Cardiac septum (tissue), 1 donor: Measurements from ENCODE around the gene NCOA7. TPM values are rescaled to one million over a fixed set of nuclear protein-coding genes. Genes with fewer than 3 reads are reported as not detected.
"Not testable (repeated sequence)": the region's sequence is repeated elsewhere in the genome, so short reads cannot be mapped to it uniquely, and the experiment has no call there.

Source experiments
- DNase-seq: peaks from one replicate; pipeline ENCODE4 v3.0.0-alpha.2; 2020; ENCODE audit warnings: low spot score
- intact Hi-C: fragments of 100-400 bp; cut with DNase I; formaldehyde crosslinking; loops from one replicate; pipeline ENCODE4 v1.14.0; 2022
- total RNA-seq: library from RNA; stranded (reverse); fragmentation: NEBNext Ultra II Directional; extraction: Animal tissue kit (Norgen Biotek cat#: 25700); gene quantifications from one replicate; pipeline ENCODE4 v1.2.1, GENCODE V29; 2021
- donor health status: DM: no; HTN: no; CAD: no.

Gene NCOA7
- total RNA-seq, 1 donor from 2014 or later, result 10.3 TPM

DNA sequence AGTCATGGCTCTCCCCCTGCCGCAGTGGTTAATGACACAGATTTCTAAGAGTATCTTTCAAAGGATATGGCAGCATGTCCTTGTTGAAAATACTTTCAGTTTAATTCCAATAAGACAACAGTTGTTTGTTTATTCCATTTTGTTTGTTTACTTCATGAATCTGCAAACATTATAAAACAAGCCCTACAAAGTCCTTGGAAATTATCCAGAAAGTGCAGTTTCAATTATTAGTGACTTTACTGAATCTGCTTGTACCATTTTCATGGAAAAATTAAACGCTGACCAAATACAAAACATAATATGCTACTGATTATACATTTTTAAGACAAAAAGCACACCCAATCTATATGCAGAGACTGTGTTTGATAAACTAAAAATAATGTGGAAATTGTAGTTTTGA is 38.0 kb upstream of the NCOA7 start:
- intact Hi-C loops, result no loop called here
- no peak for DNase-seq

- intact Hi-C loops, result no loop called here
Observed at GRCh38 chr6:125753218-125753936, 37.4 kb upstream of the NCOA7 start.

DNA sequence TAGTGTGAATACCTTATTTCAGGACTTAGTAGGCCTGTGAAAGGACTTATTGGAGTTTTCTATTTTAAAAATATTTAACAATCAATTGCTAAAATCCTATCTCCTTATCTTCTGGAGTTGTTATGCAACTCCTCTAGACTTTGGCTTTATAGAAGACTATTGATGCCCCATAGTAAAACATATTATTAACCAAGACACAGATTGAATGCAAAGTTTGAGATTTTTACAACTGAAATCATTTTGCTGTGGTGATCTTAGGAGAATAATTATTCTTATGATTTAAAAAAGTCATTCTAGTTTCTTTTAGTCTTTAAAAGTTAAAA is 36.9 kb upstream of the NCOA7 start:
- DNase-seq, result no peak

More at GRCh38 chr6:125753218-125753936, 37.4 kb upstream of the NCOA7 start:
- DNase-seq, result no peak

DNA sequence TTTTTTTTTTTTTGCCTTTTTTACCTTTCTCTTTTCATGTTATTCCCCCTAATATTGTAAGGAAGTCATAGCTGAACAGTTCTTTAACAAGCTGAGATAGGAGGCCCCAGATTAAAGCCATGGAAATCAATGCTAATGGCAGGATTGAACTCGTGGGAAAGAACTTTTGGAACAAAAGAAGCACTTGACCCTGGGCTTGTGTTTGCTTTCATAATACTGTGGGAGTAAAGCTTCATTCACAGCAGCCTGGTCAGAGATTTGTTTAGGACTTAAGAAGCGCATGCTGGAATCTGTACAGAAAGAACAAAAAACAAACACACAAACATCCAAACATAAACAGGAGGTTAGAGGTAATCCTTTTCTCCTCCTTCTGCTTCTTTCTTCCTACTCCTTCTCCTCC is 36.2 kb upstream of the NCOA7 start:
- intact Hi-C loops, result no loop called here
- DNase-seq, result no peak

More for the DNA sequence above, 36.9 kb upstream of the NCOA7 start:
- intact Hi-C loops, result no loop called here

- no peak for DNase-seq
- intact Hi-C loops, result no loop called here
Observed at GRCh38 chr6:125759184-125759902, 31.4 kb upstream of the NCOA7 start.

GRCh38 chr6:125759959-125760457 is 30.8 kb upstream of the NCOA7 start:
- intact Hi-C loops, result loop anchor here (5.0 kb wide), 2 partner anchors 173 to 603 kb away; no protein-coding TSS in a partner anchor
- no peak for DNase-seq

DNA sequence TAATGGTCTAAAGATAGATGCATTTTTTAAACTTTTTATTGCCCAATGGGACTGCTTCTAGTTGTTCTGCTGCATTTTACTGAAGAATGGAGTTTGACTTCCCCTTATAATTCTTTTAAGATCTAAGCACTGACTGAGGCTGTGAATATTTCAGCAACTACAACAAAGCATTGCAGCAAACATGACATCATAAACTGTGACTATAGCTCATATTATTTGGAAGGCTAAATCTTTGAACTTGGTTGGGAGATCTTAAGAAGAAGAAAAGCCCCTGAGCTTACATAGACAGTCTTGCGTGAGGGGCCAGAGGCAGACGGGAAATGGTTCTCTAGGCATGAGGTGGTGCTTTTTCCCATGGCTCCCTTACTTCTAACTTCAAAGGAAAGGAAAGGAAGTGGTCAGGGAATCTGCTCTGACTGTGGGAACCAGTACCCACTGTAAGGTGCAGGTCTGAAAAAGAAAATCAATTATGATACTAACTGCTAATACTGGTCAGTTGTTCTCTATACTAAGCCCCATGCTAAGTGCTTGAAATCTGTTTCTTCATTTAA is 26.6 kb upstream of the NCOA7 start:
- intact Hi-C loops, result loop anchor here (5.0 kb wide), 2 partner anchors 177 to 607 kb away; no protein-coding TSS in a partner anchor
- no peak for DNase-seq

GRCh38 chr6:125765944-125766343 is 24.8 kb upstream of the NCOA7 start:
- intact Hi-C loops, result no loop called here

DNA sequence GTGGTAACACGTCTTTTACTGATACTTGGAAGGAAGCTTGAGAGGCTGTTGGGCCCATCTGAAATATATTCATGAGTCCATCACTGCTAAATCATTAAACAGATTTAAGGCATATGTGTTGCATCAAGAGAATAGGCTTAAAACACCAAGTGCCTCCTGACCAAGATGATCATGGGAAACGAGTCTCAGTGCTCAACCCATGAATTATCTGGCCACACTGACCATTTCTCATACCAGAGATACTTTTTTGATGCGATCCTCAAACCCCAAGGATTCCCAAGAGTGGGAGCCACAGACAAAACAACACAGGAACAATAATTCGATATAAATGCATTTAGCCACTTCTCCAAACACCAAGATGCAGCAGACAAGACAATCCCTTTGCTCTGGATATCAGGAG is 24.1 kb upstream of the NCOA7 start:
- intact Hi-C loops, result no loop called here
- no peak for DNase-seq

More at GRCh38 chr6:125765944-125766343, 24.8 kb upstream of the NCOA7 start:
- no peak for DNase-seq

- intact Hi-C loops, result loop anchor here (1.0 kb wide), 1 partner anchor 458 kb away; no protein-coding TSS in a partner anchor
- DNase-seq, result no peak
Observed at GRCh38 chr6:125769147-125769783, 21.5 kb upstream of the NCOA7 start.

GRCh38 chr6:125773387-125774341 is 17.1 kb upstream of the NCOA7 start:
- intact Hi-C loops, result no loop called here
- DNase-seq, result no peak

DNA sequence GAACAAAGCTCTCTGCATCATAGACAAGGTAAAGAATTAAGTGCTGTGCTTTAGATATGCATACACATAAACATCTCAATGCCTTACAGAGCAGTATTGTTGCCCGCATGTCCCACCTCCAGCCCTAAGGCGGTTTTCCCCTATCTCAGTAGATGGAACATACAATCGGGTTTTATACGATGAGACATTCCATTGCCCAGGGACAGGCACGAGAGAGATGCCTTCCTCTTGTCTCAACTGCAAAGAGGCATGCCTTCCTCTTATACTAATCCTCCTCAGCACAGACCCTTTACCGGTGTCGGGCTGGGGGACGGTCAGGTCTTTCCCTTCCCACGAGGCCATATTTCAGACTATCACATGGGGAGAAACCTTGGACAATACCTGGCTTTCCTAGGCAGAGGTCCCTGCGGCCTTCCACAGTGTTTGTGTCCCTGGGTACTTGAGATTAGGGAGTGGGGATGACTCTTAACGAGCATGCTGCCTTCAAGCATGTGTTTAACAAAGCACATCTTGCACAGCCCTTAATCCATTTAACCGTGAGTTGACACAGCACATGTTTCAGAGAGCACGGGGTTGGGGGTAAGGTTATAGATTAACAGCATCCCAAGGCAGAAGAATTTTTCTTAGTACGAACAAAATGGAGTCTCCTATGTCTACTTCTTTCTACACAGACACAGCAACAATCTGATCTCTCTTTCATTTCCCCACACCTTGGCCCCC is 14.5 kb upstream of the NCOA7 start:
- intact Hi-C loops, DNase-seq: not testable (repeated sequence)

DNA sequence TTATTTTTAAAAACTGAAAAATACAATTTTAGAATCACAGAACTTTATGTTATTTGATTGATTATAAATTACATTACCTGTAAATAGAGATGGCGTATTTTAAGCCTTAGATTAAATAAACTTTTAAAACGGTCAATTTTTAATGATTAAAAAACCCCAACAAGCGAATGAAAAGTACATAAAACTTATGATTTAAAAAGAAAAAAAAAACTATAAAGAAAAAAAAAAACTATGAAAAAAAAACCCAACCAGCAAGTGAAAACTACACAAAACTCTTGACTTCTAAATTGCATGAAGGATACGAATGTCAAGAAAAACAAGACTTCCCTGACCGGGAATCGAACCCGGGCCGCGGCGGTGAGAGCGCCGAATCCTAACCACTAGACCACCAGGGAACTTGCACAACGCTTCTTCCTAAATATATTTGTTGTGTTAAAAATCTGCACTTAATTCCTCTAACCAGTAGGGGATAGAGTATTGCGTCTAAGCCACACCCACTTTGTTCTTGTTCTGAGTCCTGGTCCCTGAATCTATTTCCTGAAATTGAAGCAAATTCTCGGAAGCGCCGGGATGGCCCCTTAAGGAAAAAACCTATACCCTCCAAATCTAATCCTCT is 10.7 kb upstream of the NCOA7 start:
- peak; percentile 85 for DNase-seq
- intact Hi-C loops, result no loop called here

GRCh38 chr6:125780540-125781313 is 10.0 kb upstream of the NCOA7 start:
- DNase-seq, result no peak
- intact Hi-C loops, result no loop called here

GRCh38 chr6:125781314-125781868 is 9.4 kb upstream of the NCOA7 start:
- intact Hi-C loops, result no loop called here
- DNase-seq, result no peak

DNA sequence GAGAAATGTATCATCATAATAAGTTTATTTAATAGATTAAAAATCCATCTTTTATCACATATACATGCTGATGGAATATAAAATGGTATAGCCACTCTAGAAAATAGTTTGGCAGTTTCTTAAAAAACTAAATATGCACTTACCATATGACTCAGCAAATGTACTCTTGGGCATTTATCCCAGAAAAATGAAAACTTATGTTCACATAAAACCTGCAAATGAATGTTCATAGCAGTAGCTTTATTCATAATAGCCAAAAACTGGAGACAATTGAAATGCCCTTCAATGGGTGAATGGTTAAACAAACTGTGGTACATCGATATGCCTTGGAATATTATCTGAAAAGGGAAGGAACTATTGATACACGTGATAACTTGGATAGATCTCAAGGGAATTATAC is 6.4 kb upstream of the NCOA7 start:
- no peak for DNase-seq
- intact Hi-C loops, result no loop called here

GRCh38 chr6:125787791-125788190 is 3.0 kb upstream of the NCOA7 start:
- intact Hi-C loops, result no loop called here
- no peak for DNase-seq
